Body of pancreas (tissue), 4 donors: ENCODE measurements around the gene LMBR1L.

Experiments
- CTCF ChIP-seq, 7 experiments: fragments of 450-650 bp in 4 of 7; fragments of 200-600 bp in 3 of 7; sonication (generic) in 3 of 7; IDR thresholded peaks; one replicate each; pipeline ENCODE4 v1.5.1; 2016 to 2019; ENCODE audit warnings: antibody characterized with exemption in 7 of 7
- POLR2A ChIP-seq, 3 donors: fragments of 450-650 bp; IDR thresholded peaks; one replicate each; pipeline ENCODE4 v1.6.1; 2016; ENCODE audit warnings: antibody characterized with exemption in 3 of 3, mild to moderate bottlenecking in 2 of 3

GRCh38 chr12:49160399-49160798 is 49.8 kb upstream of the LMBR1L start:
- TF ChIP-seq CTCF (IDR thresholded peaks at IDR 0.05) (no peak), POLR2A (IDR thresholded peaks at IDR 0.05) (no peak)
